Rectal smooth muscle tissue (tissue), 1 donor: Measurements from ENCODE around the gene SLC8A1.

ENCODE experiments used
- H3K27ac ChIP-seq: one replicate; pipeline ENCODE4 v1.7.0; 2013; ENCODE audit warnings: low read depth, low read length, inconsistent platforms
- H3K27me3 ChIP-seq: one replicate; pipeline ENCODE4 v1.7.0; 2013; ENCODE audit warnings: low read length; ENCODE audit not compliant: control insufficient read depth, insufficient read depth
- H3K36me3 ChIP-seq: one replicate; pipeline ENCODE4 v1.7.0; 2013; ENCODE audit warnings: low read length; ENCODE audit not compliant: control insufficient read depth, insufficient read depth
- H3K4me1 ChIP-seq: one replicate; pipeline ENCODE4 v1.7.0; 2013; ENCODE audit warnings: low read length; ENCODE audit not compliant: control insufficient read depth, insufficient read depth
- H3K4me3 ChIP-seq: one replicate; pipeline ENCODE4 v1.7.0; 2013; ENCODE audit warnings: low read length
- H3K9ac ChIP-seq: one replicate; pipeline ENCODE4 v1.7.0; 2013; ENCODE audit warnings: low read length

SLC8A1 gene

GRCh38 chr2:40394031-40394430 is 57.9 kb downstream of the SLC8A1 start:
- H3K4me1 ChIP-seq: peaks cover 6% of the 10 kb centered on the region
- no peaks in the 10 kb centered on the region for H3K27me3 ChIP-seq
- no peaks in the 10 kb centered on the region for H3K36me3 ChIP-seq
- no peak overlapping the region for H3K9ac ChIP-seq
- no peak overlapping the region for H3K27ac ChIP-seq
- no peak overlapping the region for H3K4me3 ChIP-seq

GRCh38 chr2:40388161-40388560 is 63.7 kb downstream of the SLC8A1 start:
- Histone ChIP-seq H3K9ac (no peak overlapping the region), H3K4me3 (no peak overlapping the region), H3K4me1 (no peaks in the 10 kb centered on the region), H3K27me3 (no peaks in the 10 kb centered on the region), H3K36me3 (no peaks in the 10 kb centered on the region), H3K27ac (no peak overlapping the region)

- no peak overlapping the region for H3K27ac ChIP-seq
- no peaks in the 10 kb centered on the region for H3K36me3 ChIP-seq
- H3K27me3 ChIP-seq: no peaks in the 10 kb centered on the region
- H3K9ac ChIP-seq: no peak overlapping the region
- no peak overlapping the region for H3K4me3 ChIP-seq
- no peaks in the 10 kb centered on the region for H3K4me1 ChIP-seq
Observed at GRCh38 chr2:40386177-40386576, 65.7 kb downstream of the SLC8A1 start.

GRCh38 chr2:40384714-40385113 is 67.2 kb downstream of the SLC8A1 start:
- no peak overlapping the region for H3K4me3 ChIP-seq
- peaks cover 8% of the 10 kb centered on the region for H3K4me1 ChIP-seq
- no peak overlapping the region for H3K27ac ChIP-seq
- H3K9ac ChIP-seq: no peak overlapping the region
- H3K36me3 ChIP-seq: no peaks in the 10 kb centered on the region
- H3K27me3 ChIP-seq: no peaks in the 10 kb centered on the region

GRCh38 chr2:40384233-40384632 is 67.7 kb downstream of the SLC8A1 start:
- H3K4me1 ChIP-seq: peaks cover 8% of the 10 kb centered on the region
- no peak overlapping the region for H3K4me3 ChIP-seq
- no peak overlapping the region for H3K27ac ChIP-seq
- no peaks in the 10 kb centered on the region for H3K36me3 ChIP-seq
- no peak overlapping the region for H3K9ac ChIP-seq
- H3K27me3 ChIP-seq: no peaks in the 10 kb centered on the region

- Histone ChIP-seq H3K36me3 (no peaks in the 10 kb centered on the region), H3K4me3 (no peak overlapping the region), H3K9ac (no peak overlapping the region), H3K4me1 (peaks cover 8% of the 10 kb centered on the region), H3K27ac (peak overlapping the region; percentile 16), H3K27me3 (no peaks in the 10 kb centered on the region)
Observed at GRCh38 chr2:40380721-40381120, 71.2 kb downstream of the SLC8A1 start.

- Histone ChIP-seq H3K27me3 (no peaks in the 10 kb centered on the region), H3K4me1 (peaks cover 8% of the 10 kb centered on the region), H3K4me3 (no peak overlapping the region), H3K36me3 (no peaks in the 10 kb centered on the region), H3K9ac (no peak overlapping the region), H3K27ac (no peak overlapping the region)
Observed at GRCh38 chr2:40380041-40380440, 71.8 kb downstream of the SLC8A1 start.

- Histone ChIP-seq H3K4me1 (peaks cover 31% of the 10 kb centered on the region), H3K27me3 (no peaks in the 10 kb centered on the region), H3K36me3 (no peaks in the 10 kb centered on the region), H3K4me3 (no peak overlapping the region), H3K27ac (no peak overlapping the region), H3K9ac (no peak overlapping the region)
Observed at GRCh38 chr2:40374543-40375240, 77.2 kb downstream of the SLC8A1 start.

- no peaks in the 10 kb centered on the region for H3K36me3 ChIP-seq
- H3K9ac ChIP-seq: no peak overlapping the region
- no peak overlapping the region for H3K4me3 ChIP-seq
- H3K27ac ChIP-seq: peak overlapping the region; percentile 76
- no peaks in the 10 kb centered on the region for H3K27me3 ChIP-seq
- H3K4me1 ChIP-seq: peaks cover 36% of the 10 kb centered on the region
Observed at GRCh38 chr2:40373111-40373510, 78.8 kb downstream of the SLC8A1 start.

- H3K27me3 ChIP-seq: no peaks in the 10 kb centered on the region
- peaks cover 36% of the 10 kb centered on the region for H3K4me1 ChIP-seq
- no peak overlapping the region for H3K4me3 ChIP-seq
- no peaks in the 10 kb centered on the region for H3K36me3 ChIP-seq
- H3K9ac ChIP-seq: no peak overlapping the region
- peak overlapping the region; percentile 76 for H3K27ac ChIP-seq
Observed at GRCh38 chr2:40372283-40372985, 79.5 kb downstream of the SLC8A1 start.

- H3K27me3 ChIP-seq: no peaks in the 10 kb centered on the region
- H3K36me3 ChIP-seq: no peaks in the 10 kb centered on the region
- no peak overlapping the region for H3K4me3 ChIP-seq
- H3K27ac ChIP-seq: peak overlapping the region; percentile 76
- H3K9ac ChIP-seq: no peak overlapping the region
- H3K4me1 ChIP-seq: peaks cover 36% of the 10 kb centered on the region
Observed at GRCh38 chr2:40371525-40372282, 80.2 kb downstream of the SLC8A1 start.

GRCh38 chr2:40370007-40370395 is 81.9 kb downstream of the SLC8A1 start:
- no peaks in the 10 kb centered on the region for H3K27me3 ChIP-seq

More at GRCh38 chr2:40370007-40370395, 81.9 kb downstream of the SLC8A1 start:
- Histone ChIP-seq H3K4me1 (peaks cover 37% of the 10 kb centered on the region), H3K4me3 (no peak overlapping the region), H3K9ac (no peak overlapping the region), H3K27ac (no peak overlapping the region), H3K36me3 (no peaks in the 10 kb centered on the region)
